ENCODE results near the gene RER1.
A peak's percentile ranks its signal among the peaks of the same experiment; 100 is the strongest.

The RER1 gene

DNA sequence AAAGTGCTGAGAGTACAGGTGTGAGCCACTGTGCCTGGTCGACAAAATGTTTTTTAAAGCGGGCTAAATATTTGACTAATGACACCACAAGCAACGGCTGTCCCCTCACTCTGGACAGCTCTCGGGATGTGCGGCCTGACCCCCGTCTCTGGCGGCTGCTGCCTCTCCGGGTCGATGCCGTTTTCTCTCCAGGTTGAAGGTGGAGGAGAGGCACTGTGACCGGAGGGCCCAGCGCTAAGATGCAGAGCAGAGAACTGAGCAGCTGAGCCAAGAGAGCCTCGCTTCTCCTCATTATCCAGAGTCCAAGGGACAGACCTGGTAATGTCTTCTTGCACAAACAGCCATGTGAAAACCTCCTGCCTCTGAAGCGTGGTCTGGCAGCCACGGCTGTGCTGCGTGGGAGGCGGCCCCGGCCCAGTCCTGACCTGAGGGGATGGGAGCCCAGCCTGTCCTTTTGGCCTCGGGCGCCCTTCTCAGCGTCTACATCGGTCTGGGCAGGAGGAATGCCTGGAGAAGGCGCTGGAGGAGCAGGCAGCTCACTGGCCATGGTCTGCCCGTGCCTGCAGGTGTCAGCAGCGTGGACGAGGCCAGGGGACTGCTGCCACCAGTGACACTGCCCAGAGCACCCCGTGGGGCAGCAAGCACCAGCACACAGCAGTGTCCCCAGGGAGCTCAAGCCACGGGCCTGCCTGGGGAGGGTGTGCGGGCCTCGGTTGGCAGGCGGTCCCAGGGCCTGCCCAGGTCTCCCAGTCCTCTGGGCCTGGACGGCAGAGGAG is 10.6 kb upstream of the RER1 start:
- no peak overlapping the region for H3K4me3 ChIP-seq (ENCODE audit: low read depth, low read length)
- in situ Hi-C loops (cut with HindIII; ENCODE audit: low sequenced_read_pairs): no loop called here
- no peak for DNase-seq (ENCODE audit: low read depth, low spot score)
- TF ChIP-seq, protein P1, sequence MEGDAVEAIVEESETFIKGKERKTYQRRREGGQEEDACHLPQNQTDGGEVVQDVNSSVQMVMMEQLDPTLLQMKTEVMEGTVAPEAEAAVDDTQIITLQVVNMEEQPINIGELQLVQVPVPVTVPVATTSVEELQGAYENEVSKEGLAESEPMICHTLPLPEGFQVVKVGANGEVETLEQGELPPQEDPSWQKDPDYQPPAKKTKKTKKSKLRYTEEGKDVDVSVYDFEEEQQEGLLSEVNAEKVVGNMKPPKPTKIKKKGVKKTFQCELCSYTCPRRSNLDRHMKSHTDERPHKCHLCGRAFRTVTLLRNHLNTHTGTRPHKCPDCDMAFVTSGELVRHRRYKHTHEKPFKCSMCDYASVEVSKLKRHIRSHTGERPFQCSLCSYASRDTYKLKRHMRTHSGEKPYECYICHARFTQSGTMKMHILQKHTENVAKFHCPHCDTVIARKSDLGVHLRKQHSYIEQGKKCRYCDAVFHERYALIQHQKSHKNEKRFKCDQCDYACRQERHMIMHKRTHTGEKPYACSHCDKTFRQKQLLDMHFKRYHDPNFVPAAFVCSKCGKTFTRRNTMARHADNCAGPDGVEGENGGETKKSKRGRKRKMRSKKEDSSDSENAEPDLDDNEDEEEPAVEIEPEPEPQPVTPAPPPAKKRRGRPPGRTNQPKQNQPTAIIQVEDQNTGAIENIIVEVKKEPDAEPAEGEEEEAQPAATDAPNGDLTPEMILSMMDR (IDR thresholded peaks at IDR 0.05; ENCODE audit: low read depth, low read length): no peak

DNA sequence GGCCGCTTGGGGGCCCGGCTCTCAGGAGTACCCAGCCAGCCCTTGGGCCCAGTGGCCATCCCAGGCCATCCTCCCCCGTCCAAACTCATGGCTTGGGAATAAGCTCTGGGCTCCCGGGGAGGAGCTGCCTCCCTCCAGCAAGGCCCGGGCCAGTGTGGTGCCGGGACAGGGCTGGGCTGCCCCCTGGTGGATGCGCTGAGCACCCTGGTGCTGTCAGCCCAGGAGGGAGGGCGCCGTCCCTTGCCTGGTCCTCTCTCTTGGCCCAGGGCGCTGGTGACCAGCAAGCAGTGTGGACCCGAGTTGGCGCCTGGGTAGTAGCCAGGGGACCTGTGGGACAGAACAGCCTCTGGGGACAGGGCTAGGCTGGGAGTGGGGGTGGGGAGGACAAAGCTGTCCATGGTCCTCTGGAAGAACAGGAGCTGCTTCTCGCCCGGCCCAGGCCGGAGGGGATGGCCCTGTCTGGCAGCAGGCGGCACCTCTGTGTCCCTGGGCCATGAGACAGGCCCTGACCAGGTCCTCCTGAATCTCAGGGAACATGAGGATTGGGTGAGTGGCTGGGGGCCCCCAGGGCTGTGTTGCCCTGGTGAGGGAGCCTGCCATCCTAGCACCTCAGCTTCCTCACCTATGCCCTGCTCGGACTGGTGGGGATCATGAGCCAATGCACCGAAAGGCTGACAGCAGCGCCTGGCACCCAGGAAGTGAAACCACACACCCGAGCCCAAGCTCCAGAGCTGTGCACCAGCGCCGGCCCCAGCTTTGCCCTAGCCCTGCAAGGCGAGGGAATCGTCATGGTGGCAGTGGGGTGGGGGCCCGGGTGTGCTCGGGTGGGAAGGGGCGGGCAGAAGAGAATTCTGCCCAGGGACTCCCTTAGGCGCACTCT is 9.7 kb upstream of the RER1 start:
- peak; percentile 67 for DNase-seq (ENCODE audit: low read depth, low spot score)

DNA sequence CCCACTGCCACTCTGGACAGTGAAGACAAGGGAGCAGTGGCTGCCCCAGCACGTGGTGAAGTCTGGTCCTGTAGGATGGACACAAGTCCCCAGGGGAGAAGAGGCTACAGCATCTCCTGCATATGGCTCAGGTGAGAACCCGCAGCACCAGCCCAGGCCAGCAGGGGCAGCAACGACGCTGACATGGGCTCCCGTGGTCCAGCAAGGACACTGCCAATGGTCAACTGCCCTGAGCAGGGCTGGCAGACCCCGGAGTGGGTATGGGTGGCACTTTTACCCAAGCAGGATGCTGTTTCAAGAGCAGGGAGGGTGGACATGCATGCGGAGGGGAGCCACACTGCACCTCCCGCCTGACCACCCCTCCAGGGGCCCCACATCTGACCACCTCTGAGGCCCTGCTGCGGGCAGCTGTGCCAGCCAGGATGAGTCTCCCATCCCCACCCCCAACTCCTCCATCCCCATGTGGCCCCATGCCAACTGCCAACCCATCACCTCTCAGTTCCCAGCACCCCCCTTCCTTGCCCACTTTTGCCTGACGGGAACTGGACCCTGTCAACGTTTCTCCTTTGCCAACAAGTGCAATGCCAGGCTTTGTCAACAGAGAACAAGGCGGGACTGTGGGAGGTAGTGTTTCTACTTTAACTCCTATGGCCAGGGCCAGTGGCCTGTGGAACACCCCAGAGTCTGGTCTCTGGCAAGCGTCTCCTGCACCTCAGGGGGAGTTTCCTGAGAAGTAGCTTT is 8.8 kb upstream of the RER1 start:
- in situ Hi-C loops (cut with HindIII; ENCODE audit: low sequenced_read_pairs): no loop called here
- H3K4me3 ChIP-seq (ENCODE audit: low read depth, low read length): no peak overlapping the region
- peak; percentile 26 for DNase-seq (ENCODE audit: low read depth, low spot score)

More for the DNA sequence above, 9.7 kb upstream of the RER1 start:
- in situ Hi-C loops (cut with HindIII; ENCODE audit: low sequenced_read_pairs): no loop called here
- TF ChIP-seq, protein P1 (IDR thresholded peaks at IDR 0.05; ENCODE audit: low read depth, low read length): peak; percentile 96
- H3K4me3 ChIP-seq (ENCODE audit: low read depth, low read length): no peak overlapping the region

DNA sequence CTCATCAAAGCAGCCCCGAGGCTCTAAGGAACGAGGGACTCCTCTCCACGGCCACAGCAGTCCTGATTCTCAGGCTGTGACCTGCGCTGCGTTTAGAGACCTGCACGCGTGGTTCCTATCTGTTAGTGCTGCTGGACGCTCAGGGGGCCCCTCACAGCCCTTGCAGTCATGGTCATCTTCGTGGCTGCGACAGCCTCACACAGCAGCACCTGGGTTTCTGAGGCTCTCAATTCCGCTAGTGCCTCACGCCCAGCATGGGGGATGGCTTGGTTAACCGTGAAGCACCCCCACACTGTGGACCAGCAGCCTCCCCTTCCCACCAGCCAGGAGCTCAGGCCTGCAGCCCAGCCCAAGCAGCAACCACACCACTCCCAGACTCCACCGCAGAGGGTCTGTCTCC is 8.1 kb upstream of the RER1 start:
- H3K4me3 ChIP-seq (ENCODE audit: low read depth, low read length): no peak overlapping the region
- TF ChIP-seq, protein P1 (IDR thresholded peaks at IDR 0.05; ENCODE audit: low read depth, low read length): no peak
- DNase-seq (ENCODE audit: low read depth, low spot score): no peak
- in situ Hi-C loops (cut with HindIII; ENCODE audit: low sequenced_read_pairs): no loop called here

More for the DNA sequence above, 8.8 kb upstream of the RER1 start:
- TF ChIP-seq, protein P1 (IDR thresholded peaks at IDR 0.05; ENCODE audit: low read depth, low read length): peak; percentile 74

DNA sequence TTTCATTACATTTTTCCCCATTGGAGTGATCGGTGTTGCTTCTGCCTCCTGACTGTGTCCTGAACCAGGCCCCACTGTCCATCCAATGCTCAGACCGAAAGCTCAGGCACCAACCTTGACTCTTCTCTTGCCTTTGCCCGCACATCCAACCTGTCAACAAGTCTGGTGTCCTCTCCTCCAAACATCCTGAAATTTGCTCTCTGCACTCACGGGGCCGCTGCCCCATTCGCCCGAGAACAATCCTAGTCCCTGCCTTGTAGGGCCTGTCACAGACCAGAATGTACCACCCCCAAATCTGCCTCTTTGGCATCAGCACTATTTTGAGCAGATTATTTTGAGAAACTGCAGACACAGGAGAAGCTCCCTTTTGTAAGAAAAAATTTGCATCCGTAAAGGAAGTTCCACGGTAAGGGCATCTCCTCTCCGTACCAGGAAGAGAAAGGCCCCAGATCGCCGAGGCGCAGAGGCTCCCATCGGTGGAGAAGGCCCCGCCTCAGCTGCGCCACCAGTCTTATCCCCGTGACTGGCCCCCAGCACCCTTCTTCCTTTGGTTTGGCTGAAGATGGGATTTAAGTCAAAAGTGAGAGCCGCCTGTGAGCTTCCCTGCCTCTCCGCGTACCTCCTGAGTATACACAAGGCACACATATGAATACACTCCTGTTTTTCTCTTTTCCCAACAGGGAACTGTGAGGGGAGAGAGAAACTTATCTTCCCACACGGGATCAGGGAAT is 7.3 kb upstream of the RER1 start:
- no peak overlapping the region for H3K4me3 ChIP-seq (ENCODE audit: low read depth, low read length)
- no peak for DNase-seq (ENCODE audit: low read depth, low spot score)
- TF ChIP-seq, protein P1 (IDR thresholded peaks at IDR 0.05; ENCODE audit: low read depth, low read length): no peak
- in situ Hi-C loops (cut with HindIII; ENCODE audit: low sequenced_read_pairs): no loop called here

Data from astrocyte of the spinal cord (primary cell).